HG03159 (cell line): Measurements from ENCODE around the gene PDE3B.
"Not testable (repeated sequence)": the region's sequence is repeated elsewhere in the genome, so short reads cannot be mapped to it uniquely, and the experiment has no call there.

Experiments
- ATAC-seq: cut with Tn5 transposase; IDR thresholded peaks from one replicate; pipeline ENCODE4 v1.9.1; 2021; ENCODE audit warnings: mild to moderate bottlenecking, moderate library complexity; ENCODE audit not compliant: unreplicated experiment

The PDE3B gene

DNA sequence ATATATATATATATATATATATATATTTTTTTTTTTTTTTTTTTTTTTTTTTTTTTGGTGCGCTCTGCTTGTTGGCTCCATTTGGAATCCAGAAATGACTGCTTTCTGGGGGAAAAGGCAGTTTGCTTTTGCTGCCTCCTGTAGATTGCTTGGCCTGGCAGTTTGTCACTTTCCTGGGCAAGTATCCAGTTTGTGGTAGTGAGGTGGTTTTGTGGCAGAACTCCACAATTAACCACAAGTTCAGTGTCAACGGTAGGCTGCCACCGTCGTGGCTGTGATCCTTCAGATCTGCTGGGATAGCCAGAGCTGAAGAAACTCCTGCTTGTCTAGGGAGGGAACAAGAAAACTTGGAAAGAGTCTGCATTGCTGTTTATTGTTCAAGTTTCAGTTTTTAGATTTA lies 5.0 kb upstream of the PDE3B start:
- ATAC-seq: no peak

DNA sequence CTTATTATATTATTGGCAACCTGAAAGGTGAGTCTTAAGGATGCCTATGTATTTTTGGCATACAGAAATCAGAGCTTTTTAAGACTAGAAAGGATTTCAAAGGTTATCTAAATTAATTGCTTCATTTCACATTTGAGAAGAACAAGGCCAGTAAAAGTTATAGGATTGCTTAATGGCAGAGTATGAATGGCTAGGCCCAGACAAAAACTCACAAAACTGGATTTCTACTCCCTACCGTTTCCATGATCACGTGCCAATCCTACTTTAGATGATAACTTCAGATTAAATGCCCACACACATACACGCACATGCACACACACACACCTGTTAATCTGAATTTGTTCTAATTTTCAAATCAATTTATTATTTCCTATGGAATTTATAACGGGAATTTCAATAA lies 1.8 kb upstream of the PDE3B start:
- no peak for ATAC-seq

- no peak for ATAC-seq
Observed at GRCh38 chr11:14642453-14642852, 1.2 kb upstream of the PDE3B start.

- ATAC-seq: no peak
Observed at GRCh38 chr11:14642873-14643696, 519 bp upstream of the PDE3B start.

DNA sequence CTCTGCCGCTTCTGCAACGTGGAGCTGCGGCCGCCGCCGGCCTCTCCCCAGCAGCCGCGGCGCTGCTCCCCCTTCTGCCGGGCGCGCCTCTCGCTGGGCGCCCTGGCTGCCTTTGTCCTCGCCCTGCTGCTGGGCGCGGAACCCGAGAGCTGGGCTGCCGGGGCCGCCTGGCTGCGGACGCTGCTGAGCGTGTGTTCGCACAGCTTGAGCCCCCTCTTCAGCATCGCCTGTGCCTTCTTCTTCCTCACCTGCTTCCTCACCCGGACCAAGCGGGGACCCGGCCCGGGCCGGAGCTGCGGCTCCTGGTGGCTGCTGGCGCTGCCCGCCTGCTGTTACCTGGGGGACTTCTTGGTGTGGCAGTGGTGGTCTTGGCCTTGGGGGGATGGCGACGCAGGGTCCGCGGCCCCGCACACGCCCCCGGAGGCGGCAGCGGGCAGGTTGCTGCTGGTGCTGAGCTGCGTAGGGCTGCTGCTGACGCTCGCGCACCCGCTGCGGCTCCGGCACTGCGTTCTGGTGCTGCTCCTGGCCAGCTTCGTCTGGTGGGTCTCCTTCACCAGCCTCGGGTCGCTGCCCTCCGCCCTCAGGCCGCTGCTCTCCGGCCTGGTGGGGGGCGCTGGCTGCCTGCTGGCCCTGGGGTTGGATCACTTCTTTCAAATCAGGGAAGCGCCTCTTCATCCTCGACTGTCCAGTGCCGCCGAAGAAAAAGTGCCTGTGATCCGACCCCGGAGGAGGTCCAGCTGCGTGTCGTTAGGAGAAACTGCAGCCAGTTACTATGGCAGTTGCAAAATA lies 816 bp downstream of the PDE3B start:
- ATAC-seq: peak; percentile 52

- ATAC-seq: no peak
Observed at GRCh38 chr11:14645015-14645912, 1.7 kb downstream of the PDE3B start.

DNA sequence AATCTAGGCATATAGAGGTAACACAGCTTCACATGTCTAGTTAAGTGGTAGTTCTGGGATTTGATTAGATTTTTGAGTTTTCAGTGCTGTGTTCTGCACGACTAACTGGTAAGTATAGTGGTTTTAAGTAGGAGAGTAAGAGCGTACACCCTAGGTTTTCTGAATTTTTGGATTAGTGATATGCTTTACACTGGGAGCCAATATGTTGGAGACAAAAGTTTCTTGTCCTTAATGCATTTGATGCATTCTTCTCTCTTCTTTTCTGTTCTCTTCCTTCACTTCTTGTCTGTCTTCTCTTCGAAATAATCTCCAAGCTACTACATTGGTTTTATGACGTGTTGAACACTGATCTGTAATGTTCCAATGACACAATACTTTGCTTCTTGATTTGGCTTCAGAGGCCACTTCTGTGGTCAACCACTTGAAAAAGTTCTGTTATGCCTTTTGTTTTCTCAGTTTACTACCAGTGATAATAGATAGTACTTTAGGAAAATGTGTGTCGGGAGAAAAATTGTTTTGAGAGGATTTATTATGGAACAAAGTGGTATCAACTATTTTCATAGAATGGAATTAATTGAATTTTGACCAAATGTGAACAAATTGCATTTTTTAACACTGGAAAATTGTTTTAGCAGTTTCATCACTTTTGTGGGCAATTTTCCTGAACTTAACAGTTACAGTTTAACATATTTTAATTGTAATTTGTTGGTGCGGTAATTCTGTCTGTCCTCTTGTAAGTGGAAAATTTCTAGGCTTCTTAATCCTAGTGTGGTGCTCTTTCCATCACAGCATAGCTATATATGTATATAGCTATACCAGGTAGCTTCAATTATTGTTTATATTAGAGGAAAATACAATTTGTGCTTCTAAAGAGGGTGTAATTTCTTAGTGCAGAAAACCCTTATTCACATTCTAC lies 2.6 kb downstream of the PDE3B start:
- no peak for ATAC-seq

GRCh38 chr11:14650064-14650463 lies 6.5 kb downstream of the PDE3B start:
- ATAC-seq: no peak

GRCh38 chr11:14653090-14653489 lies 9.5 kb downstream of the PDE3B start:
- ATAC-seq: no peak

- no peak for ATAC-seq
Observed at GRCh38 chr11:14655435-14655834, 11.8 kb downstream of the PDE3B start.

- no peak for ATAC-seq
Observed at GRCh38 chr11:14656536-14657457, 13.2 kb downstream of the PDE3B start.

GRCh38 chr11:14657841-14658240 lies 14.2 kb downstream of the PDE3B start:
- no peak for ATAC-seq

DNA sequence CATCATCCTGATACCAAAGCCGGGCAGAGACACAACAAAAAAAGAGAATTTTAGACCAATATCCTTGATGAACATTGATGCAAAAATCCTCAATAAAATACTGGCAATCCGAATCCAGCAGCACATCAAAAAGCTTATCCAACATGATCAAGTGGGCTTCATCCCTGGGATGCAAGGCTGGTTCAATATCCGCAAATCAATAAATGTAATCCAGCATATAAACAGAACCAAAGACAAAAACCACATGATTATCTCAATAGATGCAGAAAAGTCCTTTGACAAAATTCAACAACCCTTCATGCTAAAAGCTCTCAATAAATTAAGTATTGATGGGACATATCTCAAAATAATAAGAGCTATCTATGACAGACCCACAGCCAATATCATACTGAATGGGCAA lies 21.3 kb downstream of the PDE3B start:
- ATAC-seq: not testable (repeated sequence)

DNA sequence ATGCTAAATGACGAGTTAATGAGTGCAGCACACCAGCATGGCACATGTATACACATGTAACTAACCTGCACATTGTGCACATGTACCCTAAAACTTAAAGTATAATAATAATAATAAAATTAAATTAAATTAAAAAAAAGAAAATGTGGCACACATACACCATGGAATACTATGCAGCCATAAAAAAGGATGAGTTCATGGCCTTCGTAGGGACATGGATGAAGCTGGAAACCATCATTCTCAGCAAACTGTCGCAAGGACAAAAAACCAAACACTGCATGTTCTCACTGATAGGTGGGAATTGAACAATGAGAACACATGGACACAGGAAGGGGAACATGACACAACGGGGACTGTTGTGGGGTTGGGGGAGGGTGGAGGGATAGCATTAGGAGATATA lies 23.7 kb downstream of the PDE3B start:
- not testable (repeated sequence) for ATAC-seq

DNA sequence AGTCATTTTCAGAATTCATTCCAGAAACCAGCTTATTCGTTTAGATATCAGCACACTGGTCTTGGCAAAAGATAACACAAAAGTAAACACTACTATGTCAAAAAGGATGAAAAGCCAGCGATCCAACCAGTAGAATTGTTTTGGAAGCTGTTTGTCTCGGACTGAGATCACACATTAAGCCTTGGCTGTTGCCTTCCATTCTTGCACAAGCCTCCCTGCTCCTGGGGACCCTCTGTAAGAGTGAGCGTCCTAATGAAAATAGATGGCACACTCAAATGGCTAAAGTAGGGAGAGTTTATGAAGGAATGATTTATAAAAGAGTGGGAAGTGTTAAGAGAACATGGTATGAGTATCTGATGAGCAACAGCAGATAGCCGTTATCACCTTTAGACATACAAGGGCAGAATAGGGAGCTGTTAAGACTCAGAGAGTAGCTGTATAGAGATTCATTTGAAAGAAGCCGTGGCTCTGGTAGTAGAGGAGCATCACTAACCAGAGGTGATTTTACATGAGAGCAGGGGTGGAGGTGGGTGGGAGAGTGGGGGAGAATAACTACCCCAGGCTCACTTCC lies 25.2 kb downstream of the PDE3B start:
- no peak for ATAC-seq

DNA sequence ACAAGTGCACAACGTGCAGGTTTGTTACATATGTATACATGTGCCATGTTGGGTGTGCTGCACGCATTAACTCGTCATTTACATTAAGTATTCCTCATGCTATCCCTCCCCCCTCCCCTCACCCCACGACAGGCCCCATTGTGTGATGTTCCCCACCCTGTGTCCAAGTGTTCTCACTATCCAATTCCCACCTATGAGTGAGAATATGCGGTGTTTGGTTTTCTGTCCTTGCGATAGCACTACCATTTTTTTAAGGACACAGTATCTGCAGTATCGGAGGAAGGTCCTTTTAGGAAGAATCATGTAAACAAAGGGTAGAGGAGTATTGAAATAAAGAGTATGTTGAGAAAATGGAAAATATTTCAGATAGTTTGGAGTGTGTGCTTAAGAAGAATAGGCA lies 25.9 kb downstream of the PDE3B start:
- ATAC-seq: no peak

DNA sequence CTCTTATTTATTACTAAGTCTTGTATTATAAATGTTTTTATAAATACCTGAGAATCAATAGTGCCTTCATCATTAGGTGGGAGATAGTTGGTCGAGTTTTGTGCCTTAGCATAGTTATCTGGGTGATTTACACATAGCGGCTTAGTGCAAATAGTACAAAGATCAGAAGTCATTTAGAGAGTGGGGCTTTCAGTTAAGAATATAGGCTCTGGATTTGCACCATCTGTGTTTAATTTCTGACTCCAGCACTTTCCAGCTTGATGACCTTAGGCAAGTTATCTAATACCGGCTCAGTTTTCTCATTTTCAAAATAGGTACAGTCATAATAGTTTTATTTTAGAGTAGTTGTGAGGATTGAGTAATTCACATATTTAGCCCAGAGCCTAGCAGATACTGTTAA lies 26.4 kb downstream of the PDE3B start:
- ATAC-seq: no peak

- ATAC-seq: no peak
Observed at GRCh38 chr11:14672635-14673034, 29.0 kb downstream of the PDE3B start.

DNA sequence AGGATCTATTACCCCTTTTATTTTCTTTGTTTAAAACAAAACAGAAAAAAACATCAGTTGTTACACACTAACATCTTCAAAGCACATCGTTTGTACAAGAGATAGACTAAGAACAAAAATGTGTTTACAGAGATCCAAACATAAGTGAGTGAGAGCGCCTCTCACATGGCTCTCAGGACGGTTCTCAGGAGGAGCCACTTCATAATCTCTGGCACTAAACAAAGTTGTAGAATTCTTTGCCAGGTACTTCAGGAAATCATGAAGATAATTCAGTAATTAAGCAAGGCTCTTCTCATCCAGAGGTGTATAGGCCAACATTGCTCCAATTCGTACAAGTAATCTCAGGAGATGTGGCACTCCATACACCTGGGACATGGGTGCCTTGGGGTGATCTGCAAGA lies 29.8 kb downstream of the PDE3B start:
- no peak for ATAC-seq
